Stimulated activated naive CD8-positive, alpha-beta T cell treated with anti-CD3 and anti-CD28 coated beads, Interleukin-15, amount 100 ng/mL, for 72 hours (primary cell): ENCODE measurements around the gene ZNF367.
"Not testable (repeated sequence)": the region's sequence is repeated elsewhere in the genome, so short reads cannot be mapped to it uniquely, and the experiment has no call there.

ENCODE experiments used
- ATAC-seq: fragments of 150-1000 bp; cut with Tn5 transposase; 2 replicates; pipeline ENCODE4 v1.10.0; 2021; ENCODE audit warnings: mild to moderate bottlenecking, moderate library complexity
- DNase-seq, 2 donors: peaks; one replicate each; pipeline ENCODE4 v3.0.0; 2021 to 2022
- H3K27ac Mint-ChIP-seq, 2 donors: one replicate each; pipeline ENCODE4 v1.8.0; 2022; ENCODE audit warnings: mild to moderate bottlenecking in 2 of 2, mixed read lengths in 2 of 2, moderate library complexity in 2 of 2
- H3K27me3 Mint-ChIP-seq: one replicate; pipeline ENCODE4 v1.8.0; 2022; ENCODE audit warnings: mixed read lengths
- H3K4me1 Mint-ChIP-seq: one replicate; pipeline ENCODE4 v1.8.0; 2022; ENCODE audit warnings: mild to moderate bottlenecking, mixed read lengths
- H3K4me3 Mint-ChIP-seq, 2 donors: one replicate each; pipeline ENCODE4 v1.8.0; 2022; ENCODE audit warnings: mild to moderate bottlenecking in 2 of 2, mixed read lengths in 2 of 2, moderate library complexity in 1 of 2
- H3K9me3 Mint-ChIP-seq, 2 donors: one replicate each; pipeline ENCODE4 v1.8.0; 2022; ENCODE audit warnings: mixed read lengths in 2 of 2

ZNF367 gene

GRCh38 chr9:96363175-96363967, 54.8 kb downstream of the ZNF367 start:
- no peaks in the 10 kb centered on the region for H3K4me1 Mint-ChIP-seq
- no peaks in the 10 kb centered on the region for H3K9me3 Mint-ChIP-seq
- no peak overlapping the region for H3K4me3 Mint-ChIP-seq
- no peak for ATAC-seq
- no peaks in the 10 kb centered on the region for H3K27me3 Mint-ChIP-seq
- H3K27ac Mint-ChIP-seq, result no peak overlapping the region
- DNase-seq, result no peak

- not testable (repeated sequence) for H3K27ac Mint-ChIP-seq, H3K9me3 Mint-ChIP-seq, H3K27me3 Mint-ChIP-seq, H3K4me1 Mint-ChIP-seq, ATAC-seq, DNase-seq, H3K4me3 Mint-ChIP-seq
Measured at GRCh38 chr9:96362119-96362518, 56.1 kb downstream of the ZNF367 start.

- DNase-seq, result no peak
- ATAC-seq, result no peak
- no peaks in the 10 kb centered on the region for H3K4me1 Mint-ChIP-seq
- H3K27ac Mint-ChIP-seq, result no peak overlapping the region
- H3K4me3 Mint-ChIP-seq, result no peak overlapping the region
- no peaks in the 10 kb centered on the region for H3K9me3 Mint-ChIP-seq
- H3K27me3 Mint-ChIP-seq, result no peaks in the 10 kb centered on the region
Measured at GRCh38 chr9:96361668-96362067, 56.5 kb downstream of the ZNF367 start.

DNA sequence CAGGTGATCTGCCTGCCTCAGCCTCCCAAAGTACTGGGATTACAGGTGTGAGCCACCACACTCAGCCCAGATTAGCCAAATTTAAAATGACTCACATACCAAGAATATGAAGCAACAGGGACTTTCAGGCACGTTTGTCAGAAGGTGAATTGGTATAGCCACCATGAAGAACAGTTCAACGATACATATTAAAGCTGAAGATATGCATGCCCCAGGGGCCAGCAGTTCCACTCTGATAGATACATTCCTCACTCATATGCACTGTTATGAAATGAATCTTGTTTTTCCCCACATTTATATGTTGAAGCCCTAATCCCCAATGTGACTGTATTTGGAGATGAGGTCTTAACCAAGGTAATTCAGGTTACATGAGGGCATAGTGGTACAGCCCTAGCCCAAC, 57.2 kb downstream of the ZNF367 start:
- Mint-ChIP-seq H3K27me3 (no peaks in the 10 kb centered on the region), H3K4me1 (no peaks in the 10 kb centered on the region), H3K4me3 (no peak overlapping the region), H3K27ac (no peak overlapping the region), H3K9me3 (no peaks in the 10 kb centered on the region)
- ATAC-seq (no peak), DNase-seq (no peak)

- not testable (repeated sequence) for H3K27me3 Mint-ChIP-seq, H3K27ac Mint-ChIP-seq, H3K9me3 Mint-ChIP-seq, ATAC-seq, DNase-seq, H3K4me3 Mint-ChIP-seq, H3K4me1 Mint-ChIP-seq
Measured at GRCh38 chr9:96360523-96360922, 57.6 kb downstream of the ZNF367 start.

GRCh38 chr9:96350866-96351265, 67.3 kb downstream of the ZNF367 start:
- no peak for ATAC-seq
- H3K27me3 Mint-ChIP-seq, result no peaks in the 10 kb centered on the region
- no peaks in the 10 kb centered on the region for H3K4me1 Mint-ChIP-seq
- no peak overlapping the region for H3K4me3 Mint-ChIP-seq
- peaks cover 0 to 7% of the 10 kb centered on the region in 2 donors for H3K9me3 Mint-ChIP-seq
- H3K27ac Mint-ChIP-seq, result no peak overlapping the region
- DNase-seq, result no peak

DNA sequence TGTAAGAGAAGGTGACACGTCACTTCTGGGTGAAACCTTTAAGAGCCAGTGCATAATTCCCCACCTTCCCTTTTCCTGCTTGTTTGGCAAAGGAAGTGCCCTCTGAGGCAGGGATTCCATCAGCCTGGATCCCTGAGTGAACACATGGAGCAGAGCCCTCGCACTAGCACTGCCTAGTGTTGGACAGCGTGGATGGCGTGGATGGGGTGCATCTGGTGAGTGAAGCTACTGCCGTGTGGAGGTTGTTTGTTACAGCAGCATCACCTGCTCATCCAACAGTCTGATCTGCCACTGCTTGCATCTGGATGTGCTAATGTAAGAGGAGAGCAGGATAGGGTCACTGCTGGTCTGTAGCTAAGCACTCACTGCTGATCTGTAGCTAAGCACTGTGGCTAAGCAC, 69.9 kb downstream of the ZNF367 start:
- ATAC-seq, result no peak
- Mint-ChIP-seq H3K9me3 (peaks cover 0 to 7% of the 10 kb centered on the region in 2 donors), H3K27me3 (no peaks in the 10 kb centered on the region), H3K4me3 (no peak overlapping the region), H3K27ac (no peak overlapping the region), H3K4me1 (no peaks in the 10 kb centered on the region)
- no peak for DNase-seq

- Mint-ChIP-seq H3K27me3 (no peaks in the 10 kb centered on the region), H3K27ac (no peak overlapping the region)
- ATAC-seq, result no peak
Measured at GRCh38 chr9:96345551-96345950, 72.6 kb downstream of the ZNF367 start.

GRCh38 chr9:96344458-96345180, 73.6 kb downstream of the ZNF367 start:
- peaks cover 0 to 7% of the 10 kb centered on the region in 2 donors for H3K9me3 Mint-ChIP-seq
- ATAC-seq, result no peak
- DNase-seq, result no peak
- H3K4me1 Mint-ChIP-seq, result peaks cover 6% of the 10 kb centered on the region
- no peaks in the 10 kb centered on the region for H3K27me3 Mint-ChIP-seq
- H3K27ac Mint-ChIP-seq, result no peak overlapping the region
- no peak overlapping the region for H3K4me3 Mint-ChIP-seq

More at GRCh38 chr9:96345551-96345950, 72.6 kb downstream of the ZNF367 start:
- no peak overlapping the region for H3K4me3 Mint-ChIP-seq
- H3K4me1 Mint-ChIP-seq, result no peaks in the 10 kb centered on the region
- peaks cover 0 to 7% of the 10 kb centered on the region in 2 donors for H3K9me3 Mint-ChIP-seq
- DNase-seq, result no peak

- no peak overlapping the region for H3K4me3 Mint-ChIP-seq
- no peaks in the 10 kb centered on the region for H3K27me3 Mint-ChIP-seq
- DNase-seq (no peak), ATAC-seq (no peak)
- no peak overlapping the region for H3K27ac Mint-ChIP-seq
- peaks cover 8% of the 10 kb centered on the region for H3K4me1 Mint-ChIP-seq
- peaks cover 0 to 7% of the 10 kb centered on the region in 2 donors for H3K9me3 Mint-ChIP-seq
Measured at GRCh38 chr9:96343515-96344360, 74.4 kb downstream of the ZNF367 start.

DNA sequence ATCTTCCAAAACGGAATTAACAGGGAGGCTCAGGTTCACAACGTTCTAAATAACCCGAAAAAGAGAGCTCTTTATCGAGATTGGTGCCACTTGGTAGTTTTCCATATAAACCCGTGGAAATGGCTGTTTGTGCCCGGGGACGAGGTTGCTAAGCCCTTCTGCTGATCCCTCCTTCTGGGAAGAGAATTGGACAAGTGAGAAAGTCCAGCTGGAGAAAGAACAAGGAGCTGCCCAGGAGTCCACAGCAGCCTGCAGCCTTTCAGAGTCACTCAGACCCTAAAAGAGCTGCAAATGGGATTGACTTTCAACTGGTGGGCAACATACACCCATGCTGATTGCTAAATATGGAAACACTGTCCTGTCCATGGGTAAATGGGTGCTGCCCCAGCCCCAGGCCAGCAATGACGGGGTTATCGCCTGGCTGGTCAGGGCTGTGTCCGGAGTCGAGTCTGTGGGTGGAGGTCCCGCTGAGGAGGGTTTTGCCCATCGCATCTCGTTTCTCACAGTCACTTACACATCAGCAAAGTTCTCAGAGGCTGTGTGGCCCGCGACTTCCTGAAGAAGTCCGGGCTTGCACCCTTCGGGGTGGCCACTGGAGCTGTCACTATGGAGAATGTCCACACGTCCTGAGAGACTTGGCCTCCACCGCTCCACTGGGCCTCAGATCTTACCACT, 75.5 kb downstream of the ZNF367 start:
- Mint-ChIP-seq H3K4me1 (peaks cover 8% of the 10 kb centered on the region), H3K9me3 (no peaks in the 10 kb centered on the region), H3K27me3 (no peaks in the 10 kb centered on the region), H3K27ac (no peak overlapping the region), H3K4me3 (no peak overlapping the region)
- ATAC-seq (no peak), DNase-seq (no peak)

DNA sequence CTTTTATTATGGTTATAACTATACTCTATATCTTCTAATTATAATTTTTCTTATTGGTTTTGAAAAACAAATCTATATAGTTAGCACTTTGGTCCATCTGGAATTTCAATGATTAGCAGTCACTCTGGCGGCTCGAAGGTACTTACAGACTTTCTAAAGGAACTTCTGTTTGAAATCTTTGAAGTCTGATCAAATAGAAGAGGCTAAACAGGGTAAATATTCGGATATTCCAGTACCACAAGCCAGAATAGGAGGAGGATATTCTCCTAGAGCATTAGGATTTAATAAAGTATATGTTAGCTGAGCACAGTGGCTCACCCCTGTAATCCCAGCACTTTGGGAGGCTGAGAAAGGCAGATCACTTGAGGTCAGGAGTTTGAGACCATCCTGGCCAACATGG, 77.5 kb downstream of the ZNF367 start:
- peaks cover 8% of the 10 kb centered on the region for H3K4me1 Mint-ChIP-seq
- no peak overlapping the region for H3K4me3 Mint-ChIP-seq
- DNase-seq, result no peak
- ATAC-seq, result no peak
- no peaks in the 10 kb centered on the region for H3K27me3 Mint-ChIP-seq
- no peaks in the 10 kb centered on the region for H3K9me3 Mint-ChIP-seq
- H3K27ac Mint-ChIP-seq, result no peak overlapping the region

DNA sequence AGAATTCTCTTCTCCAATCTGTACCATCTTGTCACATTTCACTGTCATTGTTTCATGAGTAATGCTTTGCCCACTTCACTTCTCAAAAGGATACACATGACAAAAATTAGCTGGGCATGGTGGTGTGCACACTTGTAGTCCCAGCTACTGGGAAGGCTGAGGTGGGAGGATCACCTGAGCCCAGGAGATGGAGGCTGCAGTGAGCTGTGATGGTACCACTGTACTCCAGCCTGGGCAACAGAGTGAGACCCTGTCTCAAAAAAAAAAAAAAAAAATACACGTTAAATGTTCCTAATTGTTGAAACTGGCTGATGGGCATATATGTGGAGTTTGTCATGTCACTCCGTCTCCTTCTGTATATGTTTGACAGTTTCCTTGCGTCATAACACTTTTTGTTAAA, 79.9 kb downstream of the ZNF367 start:
- H3K4me3 Mint-ChIP-seq, result no peak overlapping the region
- H3K9me3 Mint-ChIP-seq, result no peaks in the 10 kb centered on the region
- ATAC-seq, result no peak
- H3K4me1 Mint-ChIP-seq, result peaks cover 8% of the 10 kb centered on the region
- DNase-seq, result no peak
- no peaks in the 10 kb centered on the region for H3K27me3 Mint-ChIP-seq
- H3K27ac Mint-ChIP-seq, result no peak overlapping the region
